HFFc6 (cell line): Measurements from ENCODE around the gene KCNH3. TPM values are rescaled to one million over a fixed set of nuclear protein-coding genes. Genes with fewer than 3 reads are reported as not detected.

Experiments
- DNase-seq: peaks from one replicate; pipeline ENCODE4 v3.0.0-alpha.2; 2018
- H3K27ac Mint-ChIP-seq: 2 replicates; pipeline ENCODE4 v1.8.0; 2020; ENCODE audit warnings: mild to moderate bottlenecking, mixed read lengths
- H3K27me3 Mint-ChIP-seq: 2 replicates; pipeline ENCODE4 v1.8.0; 2021; ENCODE audit warnings: mild to moderate bottlenecking, moderate library complexity, mixed read lengths; ENCODE audit not compliant: insufficient read depth
- H3K36me3 Mint-ChIP-seq: 2 replicates; pipeline ENCODE4 v1.8.0; 2021; ENCODE audit warnings: low read depth, mixed read lengths
- H3K4me1 Mint-ChIP-seq: 2 replicates; pipeline ENCODE4 v1.8.0; 2020; ENCODE audit warnings: low read depth, mixed read lengths
- H3K4me3 Mint-ChIP-seq: 2 replicates; pipeline ENCODE4 v1.8.0; 2020; ENCODE audit warnings: mild to moderate bottlenecking, moderate library complexity, mixed read lengths
- H3K9me3 Mint-ChIP-seq: 2 replicates; pipeline ENCODE4 v1.8.0; 2020; ENCODE audit warnings: mild to moderate bottlenecking, mixed read lengths
- total RNA-seq, 6 experiments: library from RNA; stranded (reverse); fragmentation: NEBNext Ultra II Directional; extraction: Animal tissue kit (Norgen Biotek cat#: 25700); gene quantifications; 2 replicates in 1 of 6; 3 replicates in 5 of 6; pipeline ENCODE4 v1.2.3, GENCODE V29; 2021
- TF ChIP-seq, protein P1 (sequence below): fragments of 200-600 bp; sonication (generic); IDR thresholded peaks from 2 replicates; pipeline ENCODE4 v1.5.0; 2021; ENCODE audit warnings: antibody characterized with exemption, mild to moderate bottlenecking

The KCNH3 gene
- total RNA-seq, 6 experiments from 2014 or later, result 0.05 to 0.10 TPM; not detected in 4

DNA sequence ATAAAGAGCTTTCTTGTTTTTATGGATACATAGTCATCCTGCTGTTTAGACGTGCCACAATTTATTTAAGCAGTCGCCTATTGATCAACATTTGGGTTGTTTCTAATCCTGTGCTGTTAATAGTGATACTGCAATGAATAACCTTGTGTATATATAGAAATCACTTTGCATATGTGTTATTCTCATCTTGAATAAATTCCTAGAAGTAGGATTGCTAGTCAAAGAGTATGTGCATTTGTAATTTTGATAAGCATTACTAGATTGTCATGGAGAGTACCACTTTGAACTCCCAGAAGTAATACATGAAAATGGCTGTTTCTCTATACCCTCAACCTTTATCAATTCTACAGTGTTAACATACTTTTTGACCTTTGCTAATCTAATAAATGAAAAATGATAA is 44.9 kb upstream of the KCNH3 start:
- TF ChIP-seq, protein P1, sequence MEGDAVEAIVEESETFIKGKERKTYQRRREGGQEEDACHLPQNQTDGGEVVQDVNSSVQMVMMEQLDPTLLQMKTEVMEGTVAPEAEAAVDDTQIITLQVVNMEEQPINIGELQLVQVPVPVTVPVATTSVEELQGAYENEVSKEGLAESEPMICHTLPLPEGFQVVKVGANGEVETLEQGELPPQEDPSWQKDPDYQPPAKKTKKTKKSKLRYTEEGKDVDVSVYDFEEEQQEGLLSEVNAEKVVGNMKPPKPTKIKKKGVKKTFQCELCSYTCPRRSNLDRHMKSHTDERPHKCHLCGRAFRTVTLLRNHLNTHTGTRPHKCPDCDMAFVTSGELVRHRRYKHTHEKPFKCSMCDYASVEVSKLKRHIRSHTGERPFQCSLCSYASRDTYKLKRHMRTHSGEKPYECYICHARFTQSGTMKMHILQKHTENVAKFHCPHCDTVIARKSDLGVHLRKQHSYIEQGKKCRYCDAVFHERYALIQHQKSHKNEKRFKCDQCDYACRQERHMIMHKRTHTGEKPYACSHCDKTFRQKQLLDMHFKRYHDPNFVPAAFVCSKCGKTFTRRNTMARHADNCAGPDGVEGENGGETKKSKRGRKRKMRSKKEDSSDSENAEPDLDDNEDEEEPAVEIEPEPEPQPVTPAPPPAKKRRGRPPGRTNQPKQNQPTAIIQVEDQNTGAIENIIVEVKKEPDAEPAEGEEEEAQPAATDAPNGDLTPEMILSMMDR, result no peak
- H3K36me3 Mint-ChIP-seq, result peaks cover 32% of the 10 kb centered on the region
- no peaks in the 10 kb centered on the region for H3K9me3 Mint-ChIP-seq
- no peak for DNase-seq
- H3K27me3 Mint-ChIP-seq, result no peaks in the 10 kb centered on the region; the same call in 1 of the 2 replicates
- peaks cover 38% of the 10 kb centered on the region for H3K4me1 Mint-ChIP-seq
- no peak overlapping the region for H3K4me3 Mint-ChIP-seq
- H3K27ac Mint-ChIP-seq, result no peak overlapping the region

DNA sequence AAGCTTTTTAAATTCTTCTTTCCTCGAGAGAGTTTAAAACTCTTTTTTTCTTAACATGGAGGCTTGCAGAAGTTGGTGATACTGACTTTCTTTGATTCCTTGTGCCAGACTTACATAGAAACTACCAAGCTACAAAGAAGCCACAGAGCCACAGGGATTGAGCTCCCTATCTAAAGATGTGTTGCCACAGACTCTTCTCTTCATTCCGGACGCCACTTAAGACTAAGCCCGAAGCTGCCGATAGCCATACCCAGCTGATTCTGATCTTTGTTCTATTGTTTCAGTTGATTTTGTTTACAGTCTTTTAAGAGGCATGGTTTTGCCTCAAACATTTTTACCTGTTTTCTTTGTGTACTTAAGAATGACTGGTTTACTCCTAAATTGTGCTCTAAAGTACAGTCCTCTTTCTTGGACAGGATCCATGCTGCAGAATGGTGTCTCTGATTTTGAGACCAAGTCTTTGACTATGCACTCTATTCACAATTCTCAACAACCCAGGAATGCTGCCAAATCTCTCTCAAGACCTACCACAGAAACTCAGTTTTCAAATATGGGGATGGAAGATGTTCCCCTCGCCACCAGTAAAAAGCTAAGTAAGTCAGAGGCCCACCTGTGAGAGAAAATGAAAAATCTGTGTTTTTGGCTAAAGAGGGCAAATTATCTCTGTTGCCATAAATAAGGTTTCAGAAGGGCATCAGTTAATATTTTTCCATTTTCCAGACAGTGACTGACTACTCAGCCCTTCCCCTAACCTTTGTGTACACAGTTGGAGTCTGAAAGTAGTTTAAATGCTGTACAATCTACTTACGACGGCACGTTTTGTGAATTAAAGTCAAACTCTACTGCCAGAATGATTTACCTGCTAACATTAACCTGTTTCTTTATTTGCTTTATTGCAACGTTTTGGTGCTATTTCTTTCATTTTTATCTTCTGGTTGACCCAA is 42.1 kb upstream of the KCNH3 start:
- Mint-ChIP-seq H3K4me3 (no peak overlapping the region), H3K36me3 (peaks cover 48% of the 10 kb centered on the region), H3K27me3 (no peaks in the 10 kb centered on the region; the same call in none of the 2 replicates), H3K9me3 (no peaks in the 10 kb centered on the region), H3K27ac (no peak overlapping the region), H3K4me1 (peaks cover 10% of the 10 kb centered on the region)
- TF ChIP-seq, protein P1, result no peak
- DNase-seq, result no peak

DNA sequence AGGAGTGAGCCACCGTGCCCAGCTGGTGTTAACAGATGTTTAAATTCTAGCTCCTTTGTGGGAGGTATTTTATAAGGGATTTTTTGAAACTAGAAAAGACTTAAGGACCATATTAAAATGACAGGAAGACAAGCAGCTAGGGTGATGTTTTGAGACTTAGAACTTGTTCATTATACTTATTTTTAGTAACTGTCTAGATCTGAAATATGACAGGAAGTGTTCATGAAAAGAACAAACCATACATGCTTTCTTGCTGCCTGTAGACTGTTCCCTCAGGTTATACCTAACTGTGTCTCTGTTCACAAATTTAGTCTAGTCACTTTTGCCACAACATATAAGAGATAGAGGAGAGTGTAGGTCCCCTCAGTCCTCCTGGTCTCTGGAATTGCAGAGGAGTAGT is 36.9 kb upstream of the KCNH3 start:
- Mint-ChIP-seq H3K9me3 (no peaks in the 10 kb centered on the region), H3K27ac (peak overlapping the region; percentile 72)

DNA sequence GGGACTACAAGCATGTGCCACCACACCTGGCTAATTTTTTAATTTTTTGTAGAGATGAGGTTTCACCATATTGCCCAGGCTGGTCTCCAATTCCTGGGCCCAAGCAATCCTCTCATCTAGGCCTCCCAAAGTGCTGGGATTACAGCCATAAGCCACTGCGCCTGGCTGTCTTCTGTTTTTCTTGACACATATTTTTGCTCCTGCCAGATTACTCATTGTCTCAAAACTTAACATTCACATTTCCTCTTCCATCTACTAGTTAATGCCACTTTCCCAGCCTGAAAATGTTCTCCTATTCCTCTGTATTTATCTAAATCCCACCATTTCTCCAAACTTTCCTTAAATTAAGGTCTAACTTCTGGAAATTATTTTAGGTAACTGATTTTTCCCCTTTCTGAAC is 36.2 kb upstream of the KCNH3 start:
- TF ChIP-seq, protein P1, result no peak
- Mint-ChIP-seq H3K27ac (peak overlapping the region; percentile 72), H3K36me3 (peaks cover 44% of the 10 kb centered on the region), H3K9me3 (no peaks in the 10 kb centered on the region), H3K4me3 (peak overlapping the region; percentile 40), H3K4me1 (peaks cover 54% of the 10 kb centered on the region), H3K27me3 (no peaks in the 10 kb centered on the region; the same call in 1 of the 2 replicates)
- DNase-seq, result no peak

More for the DNA sequence above, 36.9 kb upstream of the KCNH3 start:
- DNase-seq, result no peak
- Mint-ChIP-seq H3K36me3 (peaks cover 47% of the 10 kb centered on the region), H3K4me3 (no peak overlapping the region), H3K27me3 (no peaks in the 10 kb centered on the region; the same call in 1 of the 2 replicates), H3K4me1 (peaks cover 47% of the 10 kb centered on the region)
- TF ChIP-seq, protein P1, result no peak

DNA sequence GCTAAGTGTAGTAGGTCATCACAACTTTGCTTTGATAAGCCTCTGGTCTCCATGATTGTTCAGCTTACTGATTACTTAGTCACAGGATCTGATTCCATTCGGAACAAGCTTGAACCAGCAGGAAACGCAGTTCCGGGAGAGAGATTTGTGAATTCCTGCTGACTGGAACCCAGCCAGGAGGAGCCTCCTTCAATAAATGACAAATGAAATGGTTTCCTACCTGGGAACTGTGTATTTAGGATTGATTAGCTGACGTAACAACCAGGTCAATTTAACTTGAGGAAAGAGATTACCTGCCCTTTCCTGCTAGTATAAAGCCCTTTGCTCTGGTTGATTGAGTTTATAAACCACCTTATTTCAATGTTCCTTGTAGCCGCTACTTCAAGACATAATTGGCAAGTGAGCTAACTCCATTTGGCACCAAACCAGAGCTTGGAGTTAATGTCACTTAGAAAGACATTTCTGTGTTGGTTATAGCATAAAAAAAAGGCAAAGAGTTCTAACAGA is 35.1 kb upstream of the KCNH3 start:
- peak overlapping the region; percentile 72 for H3K27ac Mint-ChIP-seq

More for the DNA sequence above, 35.1 kb upstream of the KCNH3 start:
- DNase-seq, result peak; percentile 65
- Mint-ChIP-seq H3K27me3 (peaks cover 1% of the 10 kb centered on the region), H3K4me1 (peaks cover 60% of the 10 kb centered on the region), H3K9me3 (no peaks in the 10 kb centered on the region), H3K4me3 (peak overlapping the region; percentile 40; the same call in 1 of the 2 replicates), H3K36me3 (peaks cover 44% of the 10 kb centered on the region)
- TF ChIP-seq, protein P1, result no peak
